ENCODE data around the gene MYL12B.

GRCh38 chr18:3219241-3219630, 42.7 kb upstream of the MYL12B start:
- TF ChIP-seq POLR2AphosphoS5 (IDR thresholded peaks at IDR 0.05; ENCODE audit: low read depth, low read length) (no peak), TAF1 (IDR thresholded peaks at IDR 0.05; ENCODE audit: borderline replicate concordance, insufficient read depth, low read length) (no peak)

Data from PFSK-1 (cell line).